GM12865 (cell line): Measurements from ENCODE around the gene DNAH6.
"Not testable (repeated sequence)": the region's sequence is repeated elsewhere in the genome, so short reads cannot be mapped to it uniquely, and the experiment has no call there.

ENCODE experiments used
- DNase-seq: peaks from one replicate; pipeline ENCODE4 v3.0.0; 2010; ENCODE audit warnings: low read depth
- H3K4me3 ChIP-seq: 2 replicates; pipeline ENCODE4 v1.5.1; 2011; ENCODE audit warnings: mild to moderate bottlenecking, low read depth, low read length, control low read depth
- TF ChIP-seq, protein P1 (sequence below): IDR thresholded peaks from 2 replicates; pipeline ENCODE4 v1.5.1; 2011; ENCODE audit warnings: low read length, control low read depth, low read depth, inconsistent platforms; ENCODE audit not compliant: insufficient read depth; ENCODE audit errors: missing control alignments

DNAH6 gene

GRCh38 chr2:84866122-84866521 lies 349.8 kb downstream of the DNAH6 start:
- DNase-seq: no peak
- no peak overlapping the region for H3K4me3 ChIP-seq
- TF ChIP-seq, protein P1, sequence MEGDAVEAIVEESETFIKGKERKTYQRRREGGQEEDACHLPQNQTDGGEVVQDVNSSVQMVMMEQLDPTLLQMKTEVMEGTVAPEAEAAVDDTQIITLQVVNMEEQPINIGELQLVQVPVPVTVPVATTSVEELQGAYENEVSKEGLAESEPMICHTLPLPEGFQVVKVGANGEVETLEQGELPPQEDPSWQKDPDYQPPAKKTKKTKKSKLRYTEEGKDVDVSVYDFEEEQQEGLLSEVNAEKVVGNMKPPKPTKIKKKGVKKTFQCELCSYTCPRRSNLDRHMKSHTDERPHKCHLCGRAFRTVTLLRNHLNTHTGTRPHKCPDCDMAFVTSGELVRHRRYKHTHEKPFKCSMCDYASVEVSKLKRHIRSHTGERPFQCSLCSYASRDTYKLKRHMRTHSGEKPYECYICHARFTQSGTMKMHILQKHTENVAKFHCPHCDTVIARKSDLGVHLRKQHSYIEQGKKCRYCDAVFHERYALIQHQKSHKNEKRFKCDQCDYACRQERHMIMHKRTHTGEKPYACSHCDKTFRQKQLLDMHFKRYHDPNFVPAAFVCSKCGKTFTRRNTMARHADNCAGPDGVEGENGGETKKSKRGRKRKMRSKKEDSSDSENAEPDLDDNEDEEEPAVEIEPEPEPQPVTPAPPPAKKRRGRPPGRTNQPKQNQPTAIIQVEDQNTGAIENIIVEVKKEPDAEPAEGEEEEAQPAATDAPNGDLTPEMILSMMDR: no peak

DNA sequence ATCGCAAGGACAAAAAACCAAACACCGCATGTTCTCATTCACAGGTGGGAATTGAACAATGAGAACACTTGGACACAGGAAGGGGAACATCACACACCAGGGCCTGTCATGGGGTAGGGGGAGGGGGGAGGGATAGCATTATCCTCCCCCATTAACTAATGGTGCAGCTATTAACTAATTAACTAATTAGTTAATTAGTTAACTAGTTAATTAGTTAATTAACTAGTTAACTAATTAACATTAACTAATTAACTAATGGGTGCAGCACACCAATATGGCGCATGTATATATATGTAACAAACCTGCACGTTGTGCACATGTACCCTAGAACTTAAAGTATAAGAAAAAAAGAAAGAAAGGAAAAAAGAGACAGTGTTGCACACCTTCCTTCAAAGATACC lies 352.0 kb downstream of the DNAH6 start:
- not testable (repeated sequence) for H3K4me3 ChIP-seq, DNase-seq
